ENCODE results near the gene TM9SF3. TPM values are rescaled to one million over a fixed set of nuclear protein-coding genes. Genes with fewer than 3 reads are reported as not detected.

Gene TM9SF3
- total and polyA plus RNA-seq, 4 donors = 24.4 to 103 (median 66.7) TPM

- H3K36me3 ChIP-seq (ENCODE audit: control insufficient read depth in 4 of 4, insufficient read depth in 4 of 4, low read length in 4 of 4) = peaks cover 0 to 2% (median 0%) of the 10 kb centered on the region in 4 donors
- H3K4me1 ChIP-seq (ENCODE audit: control insufficient read depth in 5 of 5, insufficient read depth in 5 of 5, low read length in 5 of 5) = peaks cover 0 to 2% (median 0%) of the 10 kb centered on the region in 5 donors
- TF ChIP-seq, protein P1, sequence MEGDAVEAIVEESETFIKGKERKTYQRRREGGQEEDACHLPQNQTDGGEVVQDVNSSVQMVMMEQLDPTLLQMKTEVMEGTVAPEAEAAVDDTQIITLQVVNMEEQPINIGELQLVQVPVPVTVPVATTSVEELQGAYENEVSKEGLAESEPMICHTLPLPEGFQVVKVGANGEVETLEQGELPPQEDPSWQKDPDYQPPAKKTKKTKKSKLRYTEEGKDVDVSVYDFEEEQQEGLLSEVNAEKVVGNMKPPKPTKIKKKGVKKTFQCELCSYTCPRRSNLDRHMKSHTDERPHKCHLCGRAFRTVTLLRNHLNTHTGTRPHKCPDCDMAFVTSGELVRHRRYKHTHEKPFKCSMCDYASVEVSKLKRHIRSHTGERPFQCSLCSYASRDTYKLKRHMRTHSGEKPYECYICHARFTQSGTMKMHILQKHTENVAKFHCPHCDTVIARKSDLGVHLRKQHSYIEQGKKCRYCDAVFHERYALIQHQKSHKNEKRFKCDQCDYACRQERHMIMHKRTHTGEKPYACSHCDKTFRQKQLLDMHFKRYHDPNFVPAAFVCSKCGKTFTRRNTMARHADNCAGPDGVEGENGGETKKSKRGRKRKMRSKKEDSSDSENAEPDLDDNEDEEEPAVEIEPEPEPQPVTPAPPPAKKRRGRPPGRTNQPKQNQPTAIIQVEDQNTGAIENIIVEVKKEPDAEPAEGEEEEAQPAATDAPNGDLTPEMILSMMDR (IDR thresholded peaks at IDR 0.05; ENCODE audit: control extremely low read depth, extremely low read depth) = no peak
- WGBS, 2 donors = 91 to 96% methylated on average over 1 of the region's 1 CpG
- ATAC-seq (ENCODE audit: insufficient read depth, low FRiP score) (no peak), DNase-seq (no peak)
- H3K27me3 ChIP-seq (ENCODE audit: control insufficient read depth in 3 of 3, insufficient read depth in 3 of 3, low read length in 2 of 3) = no peaks in the 10 kb centered on the region
- no peak overlapping the region for H3K9ac ChIP-seq (ENCODE audit: insufficient read depth in 1 of 2, low read length in 2 of 2)
- H3K27ac ChIP-seq (ENCODE audit: low read depth in 1 of 2, low read length in 1 of 2) = no peak overlapping the region
- no peak overlapping the region for H3K4me3 ChIP-seq
- no peaks in the 10 kb centered on the region for H3K9me3 ChIP-seq (ENCODE audit: control insufficient read depth in 4 of 4, insufficient read depth in 3 of 4, low read length in 3 of 4)
Observed at GRCh38 chr10:96627292-96627691, 40.5 kb upstream of the TM9SF3 start.

DNA sequence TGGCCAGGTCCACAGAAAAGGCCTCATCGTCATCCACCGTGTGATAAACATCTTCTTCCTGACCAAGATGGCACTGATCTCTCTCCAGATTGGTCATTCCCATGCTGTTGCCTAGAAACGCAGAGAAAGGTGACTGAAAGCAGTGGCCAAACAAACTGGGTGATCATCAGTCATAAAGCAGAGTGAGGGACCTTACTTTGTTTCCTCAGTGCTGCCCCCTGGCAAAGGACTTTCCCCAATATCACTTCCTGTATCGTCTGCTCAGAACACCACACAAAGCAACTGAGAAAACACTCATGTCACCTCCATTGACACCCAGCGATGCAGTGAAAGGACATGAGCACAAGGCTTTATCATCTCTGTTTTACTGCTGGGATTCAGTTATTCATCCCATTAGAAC is 40.0 kb upstream of the TM9SF3 start:
- TF ChIP-seq, protein P1 (IDR thresholded peaks at IDR 0.05; ENCODE audit: control extremely low read depth, extremely low read depth) = no peak
- Histone ChIP-seq H3K36me3 (ENCODE audit: control insufficient read depth in 4 of 4, insufficient read depth in 4 of 4, low read length in 4 of 4) (peaks cover 0 to 3% (median 0%) of the 10 kb centered on the region in 4 donors), H3K4me3 (no peak overlapping the region), H3K9me3 (ENCODE audit: control insufficient read depth in 4 of 4, insufficient read depth in 3 of 4, low read length in 3 of 4) (no peaks in the 10 kb centered on the region), H3K4me1 (ENCODE audit: control insufficient read depth in 5 of 5, insufficient read depth in 5 of 5, low read length in 5 of 5) (peaks cover 0 to 2% (median 0%) of the 10 kb centered on the region in 5 donors), H3K9ac (ENCODE audit: insufficient read depth in 1 of 2, low read length in 2 of 2) (no peak overlapping the region), H3K27me3 (ENCODE audit: control insufficient read depth in 3 of 3, insufficient read depth in 3 of 3, low read length in 2 of 3) (no peaks in the 10 kb centered on the region), H3K27ac (ENCODE audit: low read depth in 1 of 2, low read length in 1 of 2) (no peak overlapping the region)
- DNase-seq (no peak), ATAC-seq (ENCODE audit: insufficient read depth, low FRiP score) (no peak)
- 83 to 86% methylated on average over 5 of the region's 5 CpGs for WGBS, 2 donors

DNA sequence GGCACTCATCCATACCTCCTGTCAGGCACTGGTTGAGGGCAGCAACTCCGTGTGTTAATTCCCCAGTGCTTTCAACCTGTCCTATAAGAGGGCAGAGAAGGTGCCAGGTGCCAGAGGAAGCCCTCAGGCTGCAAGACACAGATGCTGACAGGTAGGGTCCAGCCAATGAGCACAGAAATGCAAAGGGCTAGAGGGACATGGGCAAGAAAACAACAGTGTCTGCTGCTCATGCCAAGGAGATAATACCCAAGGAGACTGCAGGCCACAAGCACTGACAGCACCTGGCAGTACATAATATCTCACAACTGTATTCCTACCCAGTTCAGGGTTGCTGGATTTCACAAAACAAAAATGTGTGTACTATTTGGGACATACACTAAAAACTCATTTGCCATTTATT is 38.4 kb upstream of the TM9SF3 start:
- no peak overlapping the region for H3K27ac ChIP-seq (ENCODE audit: low read depth in 1 of 2, low read length in 1 of 2)
- 84 to 85% methylated on average over 1 of the region's 1 CpG for WGBS, 2 donors

More for the DNA sequence above, 38.4 kb upstream of the TM9SF3 start:
- H3K4me3 ChIP-seq = no peak overlapping the region
- no peak for DNase-seq
- peaks cover 0 to 7% (median 4%) of the 10 kb centered on the region in 5 donors for H3K4me1 ChIP-seq (ENCODE audit: control insufficient read depth in 5 of 5, insufficient read depth in 5 of 5, low read length in 5 of 5)
- TF ChIP-seq, protein P1 (IDR thresholded peaks at IDR 0.05; ENCODE audit: control extremely low read depth, extremely low read depth) = no peak
- peaks cover 0 to 3% (median 0%) of the 10 kb centered on the region in 4 donors for H3K9me3 ChIP-seq (ENCODE audit: control insufficient read depth in 4 of 4, insufficient read depth in 3 of 4, low read length in 3 of 4)
- no peaks in the 10 kb centered on the region for H3K27me3 ChIP-seq (ENCODE audit: control insufficient read depth in 3 of 3, insufficient read depth in 3 of 3, low read length in 2 of 3)
- peaks cover 0 to 6% (median 0%) of the 10 kb centered on the region in 4 donors for H3K36me3 ChIP-seq (ENCODE audit: control insufficient read depth in 4 of 4, insufficient read depth in 4 of 4, low read length in 4 of 4)
- no peak overlapping the region for H3K9ac ChIP-seq (ENCODE audit: insufficient read depth in 1 of 2, low read length in 2 of 2)
- ATAC-seq (ENCODE audit: insufficient read depth, low FRiP score) = no peak

Data from lung (tissue), 12 donors.